Measurements from ENCODE around the gene CPSF7. TPM values are rescaled to one million over a fixed set of nuclear protein-coding genes. Genes with fewer than 3 reads are reported as not detected.

Gene CPSF7
- total RNA-seq, 1 donor from 2014 or later, result 10.8 TPM

DNA sequence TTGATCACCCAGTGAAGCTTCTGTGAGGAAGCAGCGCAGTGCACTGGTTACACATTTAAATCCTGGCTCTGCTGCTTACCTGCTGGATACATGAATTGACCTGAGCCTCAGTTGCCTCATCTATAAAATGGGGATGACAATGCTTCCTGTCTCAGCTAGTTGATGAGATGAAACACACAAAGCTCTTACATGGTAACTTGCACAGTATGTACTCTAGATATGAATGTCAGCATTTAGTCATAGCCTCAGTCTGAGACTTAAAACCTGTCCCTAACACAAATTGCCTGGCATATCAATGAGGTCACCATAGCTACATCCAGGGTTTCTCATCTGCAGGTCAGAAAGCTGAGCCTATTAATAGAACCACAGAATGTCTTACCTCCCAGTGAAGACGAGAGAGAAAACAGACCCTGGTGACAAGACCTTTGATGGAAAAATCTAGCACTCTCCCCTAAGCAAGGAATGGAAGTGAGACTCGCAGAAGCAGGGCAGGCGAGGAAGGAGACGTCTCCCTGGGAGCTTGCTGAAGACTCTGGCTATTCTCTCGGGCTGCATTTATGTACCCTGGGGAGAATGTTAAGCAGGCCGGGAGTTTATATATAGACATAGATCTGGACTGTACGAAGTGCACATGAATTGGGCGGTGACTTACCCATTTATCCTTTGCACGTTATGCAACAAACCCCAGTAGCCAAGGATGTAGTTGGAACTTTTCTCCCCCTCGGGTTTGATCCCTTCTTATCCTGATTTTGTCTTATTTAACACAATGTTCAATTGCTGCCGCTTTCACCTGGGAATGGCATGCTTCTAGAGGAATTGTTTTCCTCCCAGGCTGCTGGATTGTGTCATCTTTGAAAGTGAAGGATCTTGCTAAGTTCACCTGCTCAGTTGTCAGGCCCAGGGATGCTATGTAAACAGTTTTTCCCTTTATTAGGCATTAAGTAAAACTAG, 18.1 kb upstream of the CPSF7 start:
- Histone ChIP-seq H3K4me3 (ENCODE audit: low read depth, low read length) (no peak overlapping the region), H3K36me3 (ENCODE audit: control insufficient read depth, insufficient read depth, low read length) (peaks cover 17% of the 10 kb centered on the region), H3K27me3 (ENCODE audit: control insufficient read depth, insufficient read depth, low read length) (no peaks in the 10 kb centered on the region)
- DNase-seq (ENCODE audit: low read depth) (peak; percentile 20), FAIRE-seq (no peak)
- TF ChIP-seq, protein P1, sequence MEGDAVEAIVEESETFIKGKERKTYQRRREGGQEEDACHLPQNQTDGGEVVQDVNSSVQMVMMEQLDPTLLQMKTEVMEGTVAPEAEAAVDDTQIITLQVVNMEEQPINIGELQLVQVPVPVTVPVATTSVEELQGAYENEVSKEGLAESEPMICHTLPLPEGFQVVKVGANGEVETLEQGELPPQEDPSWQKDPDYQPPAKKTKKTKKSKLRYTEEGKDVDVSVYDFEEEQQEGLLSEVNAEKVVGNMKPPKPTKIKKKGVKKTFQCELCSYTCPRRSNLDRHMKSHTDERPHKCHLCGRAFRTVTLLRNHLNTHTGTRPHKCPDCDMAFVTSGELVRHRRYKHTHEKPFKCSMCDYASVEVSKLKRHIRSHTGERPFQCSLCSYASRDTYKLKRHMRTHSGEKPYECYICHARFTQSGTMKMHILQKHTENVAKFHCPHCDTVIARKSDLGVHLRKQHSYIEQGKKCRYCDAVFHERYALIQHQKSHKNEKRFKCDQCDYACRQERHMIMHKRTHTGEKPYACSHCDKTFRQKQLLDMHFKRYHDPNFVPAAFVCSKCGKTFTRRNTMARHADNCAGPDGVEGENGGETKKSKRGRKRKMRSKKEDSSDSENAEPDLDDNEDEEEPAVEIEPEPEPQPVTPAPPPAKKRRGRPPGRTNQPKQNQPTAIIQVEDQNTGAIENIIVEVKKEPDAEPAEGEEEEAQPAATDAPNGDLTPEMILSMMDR (IDR thresholded peaks at IDR 0.05; ENCODE audit: insufficient read depth, low read length, severe bottlenecking), result no peak

GRCh38 chr11:61446211-61446651, 16.5 kb upstream of the CPSF7 start:
- no peaks in the 10 kb centered on the region for H3K27me3 ChIP-seq (ENCODE audit: control insufficient read depth, insufficient read depth, low read length)
- peak; percentile 93 for DNase-seq (ENCODE audit: low read depth)
- no peak overlapping the region for H3K4me3 ChIP-seq (ENCODE audit: low read depth, low read length)
- H3K36me3 ChIP-seq (ENCODE audit: control insufficient read depth, insufficient read depth, low read length), result peaks cover 17% of the 10 kb centered on the region
- TF ChIP-seq, protein P1 (IDR thresholded peaks at IDR 0.05; ENCODE audit: insufficient read depth, low read length, severe bottlenecking), result peak; percentile 96
- FAIRE-seq, result peak; percentile 36

GRCh38 chr11:61445516-61445915, 15.7 kb upstream of the CPSF7 start:
- H3K36me3 ChIP-seq (ENCODE audit: control insufficient read depth, insufficient read depth, low read length), result peaks cover 17% of the 10 kb centered on the region
- DNase-seq (ENCODE audit: low read depth), result no peak

GRCh38 chr11:61442616-61443015, 12.8 kb upstream of the CPSF7 start:
- no peak for FAIRE-seq
- TF ChIP-seq, protein P1 (IDR thresholded peaks at IDR 0.05; ENCODE audit: insufficient read depth, low read length, severe bottlenecking), result no peak

More at GRCh38 chr11:61445516-61445915, 15.7 kb upstream of the CPSF7 start:
- TF ChIP-seq, protein P1 (IDR thresholded peaks at IDR 0.05; ENCODE audit: insufficient read depth, low read length, severe bottlenecking), result no peak
- Histone ChIP-seq H3K4me3 (ENCODE audit: low read depth, low read length) (no peak overlapping the region), H3K27me3 (ENCODE audit: control insufficient read depth, insufficient read depth, low read length) (no peaks in the 10 kb centered on the region)
- no peak for FAIRE-seq

GRCh38 chr11:61439615-61440014, 9.8 kb upstream of the CPSF7 start:
- FAIRE-seq (no peak), DNase-seq (ENCODE audit: low read depth) (no peak)
- TF ChIP-seq, protein P1 (IDR thresholded peaks at IDR 0.05; ENCODE audit: insufficient read depth, low read length, severe bottlenecking), result no peak
- no peak overlapping the region for H3K4me3 ChIP-seq (ENCODE audit: low read depth, low read length)
- peaks cover 19% of the 10 kb centered on the region for H3K36me3 ChIP-seq (ENCODE audit: control insufficient read depth, insufficient read depth, low read length)
- no peaks in the 10 kb centered on the region for H3K27me3 ChIP-seq (ENCODE audit: control insufficient read depth, insufficient read depth, low read length)

More at GRCh38 chr11:61442616-61443015, 12.8 kb upstream of the CPSF7 start:
- DNase-seq (ENCODE audit: low read depth), result no peak
- H3K36me3 ChIP-seq (ENCODE audit: control insufficient read depth, insufficient read depth, low read length), result peaks cover 21% of the 10 kb centered on the region
- H3K4me3 ChIP-seq (ENCODE audit: low read depth, low read length), result no peak overlapping the region
- no peaks in the 10 kb centered on the region for H3K27me3 ChIP-seq (ENCODE audit: control insufficient read depth, insufficient read depth, low read length)

Data from bronchial epithelial cell (primary cell).